Measurements from ENCODE around the gene STX16.
"Not testable (repeated sequence)": the region's sequence is repeated elsewhere in the genome, so short reads cannot be mapped to it uniquely, and the experiment has no call there.

Gene STX16

GRCh38 chr20:58726156-58726555 is 75.1 kb downstream of the STX16 start:
- DNase-seq (ENCODE audit: low spot score): not testable (repeated sequence)
